Right renal cortex interstitium (tissue), 3 donors: ENCODE results near the gene ABHD3. TPM values are rescaled to one million over a fixed set of nuclear protein-coding genes. Genes with fewer than 3 reads are reported as not detected.
"Not testable (repeated sequence)": the region's sequence is repeated elsewhere in the genome, so short reads cannot be mapped to it uniquely, and the experiment has no call there.

Experiments
- DNase-seq, 3 donors: peaks; one replicate each; pipeline ENCODE4 v3.0.0-alpha.2; 2013; ENCODE audit warnings: low read depth in 3 of 3, low spot score in 2 of 3
- polyA plus RNA-seq, 3 donors: library from polyadenylated mRNA; unstranded; fragments of 120-200 nt; gene quantifications; one replicate each; pipeline ENCODE4 v1.2.1, GENCODE V29; 2013; ENCODE audit not compliant: insufficient read length in 3 of 3

The ABHD3 gene, protein sequence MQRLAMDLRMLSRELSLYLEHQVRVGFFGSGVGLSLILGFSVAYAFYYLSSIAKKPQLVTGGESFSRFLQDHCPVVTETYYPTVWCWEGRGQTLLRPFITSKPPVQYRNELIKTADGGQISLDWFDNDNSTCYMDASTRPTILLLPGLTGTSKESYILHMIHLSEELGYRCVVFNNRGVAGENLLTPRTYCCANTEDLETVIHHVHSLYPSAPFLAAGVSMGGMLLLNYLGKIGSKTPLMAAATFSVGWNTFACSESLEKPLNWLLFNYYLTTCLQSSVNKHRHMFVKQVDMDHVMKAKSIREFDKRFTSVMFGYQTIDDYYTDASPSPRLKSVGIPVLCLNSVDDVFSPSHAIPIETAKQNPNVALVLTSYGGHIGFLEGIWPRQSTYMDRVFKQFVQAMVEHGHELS
- polyA plus RNA-seq = 10 to 100 TPM; 22.5 to 23.4 (median 23.2) TPM

- peak; percentile 54 to 84 (median 79) for DNase-seq
Measured at GRCh38 chr18:21704603-21705364, at the start of gene ABHD3. TSS of gene ABHD3 (minus strand) at chr18:21704774. CDS start at chr18:21704665, 109 bp downstream.

- no peak for DNase-seq
Measured at GRCh38 chr18:21747764-21748693, 43.5 kb upstream of the ABHD3 start.

DNA sequence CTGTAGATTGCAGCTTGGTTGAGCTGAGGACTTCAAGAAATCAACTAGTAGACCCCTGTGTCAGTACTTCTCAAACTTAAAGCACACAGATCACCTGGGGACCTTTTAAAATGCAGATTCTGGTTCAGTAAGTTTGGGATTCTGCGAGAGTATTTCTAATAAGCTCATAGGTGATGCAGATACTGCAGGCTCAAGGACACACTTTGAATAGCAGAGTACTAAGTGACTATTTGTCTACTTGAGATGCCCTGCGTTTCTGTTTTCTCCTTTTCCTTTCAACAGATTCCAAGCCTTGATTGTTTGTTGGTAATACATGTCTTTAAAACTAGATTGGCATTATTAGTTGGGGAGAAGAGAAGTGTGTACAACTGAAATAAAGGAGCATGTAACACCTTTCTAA, 42.7 kb upstream of the ABHD3 start:
- no peak for DNase-seq

DNA sequence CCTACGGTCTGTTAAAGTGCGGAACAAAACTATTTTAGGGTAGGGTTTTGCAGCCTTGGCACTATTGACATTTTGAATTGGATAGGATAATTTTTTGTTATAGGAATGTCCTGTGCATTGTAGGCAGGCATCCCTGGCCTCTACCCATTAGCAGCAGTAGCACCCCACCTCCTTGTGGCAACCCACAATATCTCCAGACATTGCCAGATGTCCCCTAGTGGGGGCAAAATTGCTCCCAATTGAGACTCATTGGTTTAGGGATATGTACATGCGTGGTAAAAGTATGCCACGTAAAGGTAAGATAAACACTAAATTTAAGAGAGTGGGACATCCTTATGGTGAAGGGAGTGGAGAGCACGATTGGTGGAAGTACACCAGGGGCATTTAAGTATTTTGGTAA, 40.7 kb upstream of the ABHD3 start:
- no peak for DNase-seq

DNA sequence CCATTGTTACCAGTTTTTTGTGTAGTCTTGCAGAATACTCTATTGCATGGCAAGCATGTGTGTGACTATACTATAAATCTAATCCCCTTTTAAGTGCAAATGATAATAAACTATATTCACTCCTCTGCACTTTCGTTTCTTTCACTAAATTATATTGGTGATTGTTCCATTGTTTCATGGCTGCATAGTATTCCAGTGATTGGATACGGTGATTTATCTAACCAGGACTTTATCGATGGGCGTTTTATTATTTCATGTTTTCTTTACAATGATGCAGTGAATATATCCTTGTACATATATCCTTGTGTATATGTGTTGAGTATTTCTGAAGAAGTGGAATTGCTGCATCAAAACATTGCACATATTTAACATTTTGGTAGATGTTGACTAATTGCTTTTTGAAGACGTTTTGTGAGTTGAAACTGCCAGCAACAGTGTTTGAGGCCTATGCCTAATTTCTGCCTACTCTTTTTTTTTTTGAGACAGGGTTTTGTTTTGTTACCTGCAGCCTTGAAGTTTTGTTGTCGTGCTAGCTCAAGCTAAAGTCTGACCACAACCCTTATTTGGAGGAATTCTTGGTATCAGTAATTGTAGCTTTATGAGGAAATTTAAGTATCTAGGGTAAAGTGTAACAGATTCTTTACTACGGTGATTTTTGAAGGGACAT, 38.7 kb upstream of the ABHD3 start:
- DNase-seq = no peak

DNA sequence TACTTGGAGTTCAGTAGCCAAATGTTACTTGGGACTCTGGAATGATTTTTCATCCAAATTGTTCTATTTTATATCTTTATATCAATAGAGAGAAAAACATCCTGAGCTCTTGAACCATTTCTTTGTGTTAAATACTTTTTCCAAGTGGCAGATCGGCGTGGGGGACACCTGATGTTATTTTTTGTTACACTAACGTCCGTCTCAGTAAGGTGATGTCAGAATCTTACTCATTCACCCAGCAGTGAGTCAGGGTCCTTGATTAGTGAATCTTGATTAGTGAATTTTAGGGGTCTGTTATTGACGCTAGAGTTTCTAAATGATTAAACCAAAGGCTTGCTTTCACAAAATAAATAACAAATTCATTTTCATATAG, 37.7 kb upstream of the ABHD3 start:
- no peak for DNase-seq

DNA sequence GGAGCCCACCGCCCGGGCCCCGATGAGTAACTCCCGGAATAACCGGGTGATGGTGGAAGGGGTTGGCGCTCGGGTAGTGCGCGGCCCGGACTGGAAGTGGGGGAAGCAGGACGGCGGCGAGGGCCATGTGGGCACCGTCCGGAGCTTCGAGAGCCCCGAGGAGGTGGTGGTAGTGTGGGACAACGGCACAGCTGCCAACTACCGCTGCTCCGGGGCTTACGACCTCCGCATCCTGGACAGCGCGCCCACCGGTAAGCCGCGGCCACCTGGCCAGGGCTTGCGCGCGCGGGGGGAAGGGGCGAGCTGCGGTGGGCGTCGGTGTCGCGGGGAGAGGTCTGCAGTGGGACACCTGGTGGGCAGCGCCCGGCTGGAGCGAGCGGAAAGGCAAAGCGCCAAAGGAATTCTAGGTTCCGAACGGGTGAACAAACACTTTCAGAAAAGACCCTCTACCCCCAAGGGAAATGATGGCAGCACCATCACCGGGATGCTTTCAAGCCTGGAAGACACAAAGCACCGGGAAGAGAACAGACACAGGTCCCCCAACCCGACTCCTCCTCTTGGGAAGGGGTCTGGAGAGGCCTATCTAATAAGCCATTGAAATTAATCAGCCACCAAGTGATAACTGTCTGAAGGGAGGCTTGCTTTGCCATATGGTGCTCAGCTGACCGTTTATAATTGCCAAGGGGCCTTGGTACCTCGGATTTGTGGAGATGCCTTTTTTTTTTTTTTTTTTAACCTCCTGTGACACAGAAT, 37.2 kb upstream of the ABHD3 start:
- DNase-seq = peak in 2 of 3 donors; percentile 21 to 29

DNA sequence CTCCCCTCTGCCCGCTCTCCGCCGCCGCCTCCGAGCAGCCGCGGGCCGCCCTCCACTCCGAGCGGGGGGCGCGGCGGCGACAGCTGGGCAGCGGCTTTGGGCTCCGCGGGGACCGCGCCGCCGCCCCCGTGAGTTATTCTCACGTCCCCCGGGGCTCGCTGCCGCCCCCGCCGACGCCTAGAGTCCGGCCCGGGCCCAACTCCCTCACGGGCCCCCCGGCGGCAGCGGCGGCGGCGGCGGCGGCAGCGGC, 36.7 kb upstream of the ABHD3 start:
- peak in 1 of 3 donors; percentile 38 for DNase-seq

- peak; percentile 97 to 99 (median 98) for DNase-seq
Measured at GRCh38 chr18:21740538-21741311, 36.2 kb upstream of the ABHD3 start, which contains the start of gene MIB1. TSS of gene MIB1 (plus strand) at chr18:21740792. CDS start at chr18:21741584, 792 bp downstream.

GRCh38 chr18:21739604-21740537, 35.3 kb upstream of the ABHD3 start:
- no peak for DNase-seq

DNA sequence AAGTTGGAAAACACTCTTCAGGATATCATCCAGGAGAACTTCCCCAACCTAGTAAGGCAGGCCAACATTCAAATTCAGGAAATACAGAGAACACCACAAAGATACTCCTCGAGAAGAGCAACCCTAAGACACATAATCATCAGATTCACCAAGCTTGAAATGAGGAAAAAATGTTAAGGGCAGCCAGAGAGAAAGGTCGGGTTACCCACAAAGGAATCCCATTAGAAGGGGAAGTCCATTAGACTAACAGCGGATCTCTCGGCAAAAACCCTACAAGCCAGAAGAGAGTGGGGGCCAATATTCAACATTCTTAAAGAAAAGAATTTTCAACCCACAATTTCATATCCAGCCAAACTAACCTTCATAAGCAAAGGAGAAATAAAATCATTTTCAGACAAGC, 32.4 kb upstream of the ABHD3 start:
- DNase-seq = not testable (repeated sequence)

GRCh38 chr18:21735452-21736015, 31.0 kb upstream of the ABHD3 start:
- no peak for DNase-seq

- DNase-seq = no peak
Measured at GRCh38 chr18:21733011-21733410, 28.4 kb upstream of the ABHD3 start.

DNA sequence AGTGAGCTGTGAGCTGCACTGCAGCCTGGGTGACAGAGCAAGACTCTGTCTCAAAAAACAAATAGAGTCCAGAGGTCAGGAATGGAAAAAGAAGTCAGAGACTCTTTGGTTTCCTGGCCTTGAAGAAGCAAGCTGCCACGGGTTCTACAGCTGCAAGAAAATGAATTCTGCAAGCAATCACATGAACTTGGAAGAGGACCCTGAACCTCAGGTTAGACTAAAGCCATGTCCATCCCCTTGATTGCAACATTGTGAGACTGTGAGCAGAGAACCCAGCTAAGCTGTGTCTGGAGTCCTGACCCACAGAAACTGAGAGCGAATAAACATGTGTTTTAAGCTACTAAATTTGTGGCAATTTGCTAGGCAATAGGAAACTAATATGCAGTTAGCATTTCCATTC, 23.1 kb upstream of the ABHD3 start:
- no peak for DNase-seq

GRCh38 chr18:21725201-21725600, 20.6 kb upstream of the ABHD3 start:
- no peak for DNase-seq

DNA sequence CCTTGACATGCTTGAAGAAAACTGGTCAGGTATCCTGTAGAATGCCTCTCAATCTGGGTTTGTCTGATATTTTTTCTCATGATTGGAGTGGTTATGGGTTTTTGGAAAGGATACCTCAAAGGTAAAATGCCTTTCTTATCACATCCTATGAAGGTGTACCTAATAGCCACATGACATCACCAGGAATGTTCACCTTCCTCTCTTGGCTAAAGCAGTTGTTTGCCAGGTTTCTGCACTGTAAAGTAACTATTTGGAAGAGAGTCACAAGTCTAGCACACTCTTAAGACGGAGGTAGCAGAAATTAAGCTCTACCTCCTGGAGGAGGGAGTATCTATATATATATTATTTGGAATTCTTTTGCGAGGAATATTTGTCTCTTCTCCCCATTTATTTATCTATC, 18.1 kb upstream of the ABHD3 start:
- DNase-seq = no peak

DNA sequence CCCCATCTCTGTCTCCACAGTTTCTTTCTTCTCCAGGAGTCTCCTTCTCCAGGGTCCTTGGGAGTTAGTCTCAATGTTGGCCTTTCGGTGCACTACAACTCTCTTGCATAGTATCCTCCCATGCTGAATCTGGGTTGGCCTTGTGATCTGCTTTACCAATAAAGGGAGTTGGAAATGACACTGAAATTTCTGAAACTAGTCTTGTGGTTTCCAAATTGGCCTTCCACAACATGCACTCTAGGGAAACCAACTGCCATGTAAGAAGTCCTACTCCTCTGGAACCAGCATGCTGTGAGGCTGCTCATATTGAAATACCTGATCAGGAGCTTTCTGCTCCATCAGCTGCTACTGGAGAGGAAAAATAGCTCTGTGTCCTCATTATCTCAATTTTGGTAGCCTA, 9.9 kb upstream of the ABHD3 start:
- DNase-seq = no peak

DNA sequence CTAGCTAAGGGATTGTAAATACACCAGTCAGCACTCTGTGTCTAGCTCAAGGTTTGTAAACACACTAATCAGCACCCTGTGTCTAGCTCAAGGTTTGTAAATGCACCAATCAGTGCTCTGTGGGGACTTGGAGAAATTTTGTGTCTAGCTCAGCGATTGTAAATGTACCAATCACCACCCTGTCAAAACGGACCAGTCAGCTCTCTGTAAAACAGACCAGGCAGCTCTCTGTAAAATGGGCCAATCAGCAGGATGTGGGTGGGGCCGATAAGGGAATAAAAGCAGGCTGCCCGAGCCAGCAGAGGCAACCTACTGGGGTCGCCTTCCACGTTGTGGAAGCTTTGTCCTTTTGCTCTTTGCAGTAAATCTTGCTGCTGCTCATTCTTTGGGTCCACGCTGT, 2.6 kb upstream of the ABHD3 start:
- not testable (repeated sequence) for DNase-seq
